Measurements from ENCODE around the gene FEM1A. TPM values are rescaled to one million over a fixed set of nuclear protein-coding genes. Genes with fewer than 3 reads are reported as not detected.
"Not testable (repeated sequence)": the region's sequence is repeated elsewhere in the genome, so short reads cannot be mapped to it uniquely, and the experiment has no call there.

FEM1A gene
- total RNA-seq, 1 experiment from 2014 or later, result 15.4 TPM

DNA sequence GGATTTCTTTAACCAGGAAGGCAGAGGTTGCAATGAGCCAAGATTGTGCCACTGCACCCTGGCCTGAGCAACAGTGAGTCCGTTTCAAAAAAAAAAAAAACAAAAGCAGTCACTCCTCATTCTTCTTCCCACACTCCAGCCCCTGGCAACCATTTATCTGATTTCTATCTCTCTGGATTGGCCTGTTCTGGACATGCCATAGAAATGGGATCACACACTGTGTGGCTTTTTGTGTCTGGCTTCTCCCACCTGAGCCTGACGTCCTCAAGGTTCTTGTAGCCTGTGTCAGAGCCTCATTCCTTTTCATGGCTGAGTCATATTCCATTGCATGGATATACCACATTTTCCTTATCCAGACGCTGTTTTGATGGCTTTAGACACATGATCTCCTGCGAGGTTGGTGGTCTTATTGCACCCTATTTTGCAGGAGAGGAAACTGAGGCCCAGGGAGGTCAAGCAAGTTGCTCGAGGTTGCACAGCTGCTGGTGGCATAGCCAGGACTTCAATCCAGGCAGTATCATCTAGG, 15.8 kb upstream of the FEM1A start:
- Mint-ChIP-seq H3K9me3 (ENCODE audit: unreplicated experiment) (peaks cover 8% of the 10 kb centered on the region), H3K36me3 (ENCODE audit: insufficient read depth, unreplicated experiment) (no peaks in the 10 kb centered on the region), H3K4me1 (ENCODE audit: insufficient read depth, unreplicated experiment) (peaks cover 12% of the 10 kb centered on the region), H3K27ac (ENCODE audit: low read depth, unreplicated experiment) (no peak overlapping the region), H3K27me3 (ENCODE audit: insufficient read depth, unreplicated experiment) (peaks cover 13% of the 10 kb centered on the region), H3K4me3 (ENCODE audit: unreplicated experiment) (no peak overlapping the region)
- DNase-seq (ENCODE audit: unreplicated experiment), result no peak
- intact Hi-C loops (cut with micrococcal nuclease), result no loop called here
- CTCF ChIA-PET, result no interaction called here
- no TSS peak for BruUV-seq (replicated peaks)
- TF ChIP-seq, protein P1, sequence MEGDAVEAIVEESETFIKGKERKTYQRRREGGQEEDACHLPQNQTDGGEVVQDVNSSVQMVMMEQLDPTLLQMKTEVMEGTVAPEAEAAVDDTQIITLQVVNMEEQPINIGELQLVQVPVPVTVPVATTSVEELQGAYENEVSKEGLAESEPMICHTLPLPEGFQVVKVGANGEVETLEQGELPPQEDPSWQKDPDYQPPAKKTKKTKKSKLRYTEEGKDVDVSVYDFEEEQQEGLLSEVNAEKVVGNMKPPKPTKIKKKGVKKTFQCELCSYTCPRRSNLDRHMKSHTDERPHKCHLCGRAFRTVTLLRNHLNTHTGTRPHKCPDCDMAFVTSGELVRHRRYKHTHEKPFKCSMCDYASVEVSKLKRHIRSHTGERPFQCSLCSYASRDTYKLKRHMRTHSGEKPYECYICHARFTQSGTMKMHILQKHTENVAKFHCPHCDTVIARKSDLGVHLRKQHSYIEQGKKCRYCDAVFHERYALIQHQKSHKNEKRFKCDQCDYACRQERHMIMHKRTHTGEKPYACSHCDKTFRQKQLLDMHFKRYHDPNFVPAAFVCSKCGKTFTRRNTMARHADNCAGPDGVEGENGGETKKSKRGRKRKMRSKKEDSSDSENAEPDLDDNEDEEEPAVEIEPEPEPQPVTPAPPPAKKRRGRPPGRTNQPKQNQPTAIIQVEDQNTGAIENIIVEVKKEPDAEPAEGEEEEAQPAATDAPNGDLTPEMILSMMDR (IDR thresholded peaks at IDR 0.05; ENCODE audit: unreplicated experiment), result no peak
- POLR2A ChIA-PET, result no interaction called here

- DNase-seq (ENCODE audit: unreplicated experiment), result no peak
- peaks cover 12% of the 10 kb centered on the region for H3K4me1 Mint-ChIP-seq (ENCODE audit: insufficient read depth, unreplicated experiment)
- ChIA-PET CTCF (interaction anchor here (1.6 kb wide), 1 partner anchor 13 kb away, joined by 3 read pairs; no protein-coding TSS in a partner anchor), POLR2A (no interaction called here)
- no peak overlapping the region for H3K4me3 Mint-ChIP-seq (ENCODE audit: unreplicated experiment)
- intact Hi-C loops (cut with micrococcal nuclease), result no loop called here
- H3K27me3 Mint-ChIP-seq (ENCODE audit: insufficient read depth, unreplicated experiment), result peaks cover 13% of the 10 kb centered on the region
- no TSS peak for BruUV-seq (replicated peaks)
- H3K27ac Mint-ChIP-seq (ENCODE audit: low read depth, unreplicated experiment), result no peak overlapping the region
- TF ChIP-seq, protein P1 (IDR thresholded peaks at IDR 0.05; ENCODE audit: unreplicated experiment), result no peak
- no peaks in the 10 kb centered on the region for H3K36me3 Mint-ChIP-seq (ENCODE audit: insufficient read depth, unreplicated experiment)
- peaks cover 8% of the 10 kb centered on the region for H3K9me3 Mint-ChIP-seq (ENCODE audit: unreplicated experiment)
Measured at GRCh38 chr19:4776436-4777211, 14.9 kb upstream of the FEM1A start.

GRCh38 chr19:4778124-4778523, 13.4 kb upstream of the FEM1A start:
- H3K27ac Mint-ChIP-seq (ENCODE audit: low read depth, unreplicated experiment); DNase-seq (ENCODE audit: unreplicated experiment); H3K4me1 Mint-ChIP-seq (ENCODE audit: insufficient read depth, unreplicated experiment); H3K9me3 Mint-ChIP-seq (ENCODE audit: unreplicated experiment); H3K4me3 Mint-ChIP-seq (ENCODE audit: unreplicated experiment); POLR2A ChIA-PET; BruUV-seq (replicated peaks); intact Hi-C loops (cut with micrococcal nuclease); H3K36me3 Mint-ChIP-seq (ENCODE audit: insufficient read depth, unreplicated experiment): not testable (repeated sequence)
- H3K27me3 Mint-ChIP-seq (ENCODE audit: insufficient read depth, unreplicated experiment), result peaks cover 13% of the 10 kb centered on the region
- CTCF ChIA-PET, result interaction anchor here (1.6 kb wide), 1 partner anchor 12 kb away, joined by 3 read pairs; no protein-coding TSS in a partner anchor

DNA sequence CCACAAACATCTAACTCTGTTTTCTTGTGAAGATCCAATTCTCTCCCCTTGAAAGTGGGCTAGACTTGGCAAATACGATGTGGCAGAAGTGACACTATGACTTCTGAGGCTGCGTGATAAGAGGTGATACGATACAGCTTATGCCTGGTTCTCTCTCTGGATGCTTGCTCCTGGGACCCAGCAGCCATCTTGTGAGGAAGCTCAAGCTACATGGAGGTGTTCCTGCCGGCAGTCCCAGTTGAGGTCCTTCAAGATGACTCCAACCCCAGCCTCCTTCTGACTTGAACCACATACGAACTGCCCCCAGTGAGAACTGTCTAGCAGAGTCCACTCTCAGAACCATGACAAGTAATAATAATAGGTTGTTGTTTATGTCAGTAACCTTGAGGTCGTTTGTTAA, 10.7 kb upstream of the FEM1A start:
- H3K9me3 Mint-ChIP-seq (ENCODE audit: unreplicated experiment), result peaks cover 8% of the 10 kb centered on the region
- CTCF ChIA-PET, result interaction anchor here (0.6 to 1.0 kb wide), 2 partner anchors 35 to 48 kb away, joined by 3 to 4 read pairs; no protein-coding TSS in a partner anchor
- TF ChIP-seq, protein P1 (IDR thresholded peaks at IDR 0.05; ENCODE audit: unreplicated experiment), result no peak
- no TSS peak for BruUV-seq (replicated peaks)
- H3K27me3 Mint-ChIP-seq (ENCODE audit: insufficient read depth, unreplicated experiment), result peaks cover 13% of the 10 kb centered on the region
- POLR2A ChIA-PET, result no interaction called here
- H3K36me3 Mint-ChIP-seq (ENCODE audit: insufficient read depth, unreplicated experiment), result no peaks in the 10 kb centered on the region
- DNase-seq (ENCODE audit: unreplicated experiment), result no peak
- intact Hi-C loops (cut with micrococcal nuclease), result no loop called here
- H3K4me1 Mint-ChIP-seq (ENCODE audit: insufficient read depth, unreplicated experiment), result no peaks in the 10 kb centered on the region
- no peak overlapping the region for H3K27ac Mint-ChIP-seq (ENCODE audit: low read depth, unreplicated experiment)
- no peak overlapping the region for H3K4me3 Mint-ChIP-seq (ENCODE audit: unreplicated experiment)
